CMK (cell line): ENCODE results near the gene NRXN3.
"Not testable (repeated sequence)": the region's sequence is repeated elsewhere in the genome, so short reads cannot be mapped to it uniquely, and the experiment has no call there.

ENCODE experiments used
- DNase-seq: peaks from one replicate; pipeline ENCODE4 v3.0.0-alpha.2; 2010; ENCODE audit warnings: low read depth

NRXN3 gene

GRCh38 chr14:79011091-79011919, 841.1 kb downstream of the NRXN3 start:
- peak; percentile 12 for DNase-seq

GRCh38 chr14:79011920-79012204, 841.7 kb downstream of the NRXN3 start:
- no peak for DNase-seq

- DNase-seq: no peak
Observed at GRCh38 chr14:79016828-79017505, 846.8 kb downstream of the NRXN3 start.

- no peak for DNase-seq
Observed at GRCh38 chr14:79017561-79017960, 847.4 kb downstream of the NRXN3 start.

GRCh38 chr14:79018836-79019235, 848.7 kb downstream of the NRXN3 start:
- no peak for DNase-seq

- DNase-seq: not testable (repeated sequence)
Observed at GRCh38 chr14:79019898-79020297, 849.7 kb downstream of the NRXN3 start.

GRCh38 chr14:79021766-79022165, 851.6 kb downstream of the NRXN3 start:
- no peak for DNase-seq

GRCh38 chr14:79027138-79027537, 857.0 kb downstream of the NRXN3 start:
- no peak for DNase-seq

GRCh38 chr14:79028281-79028680, 858.1 kb downstream of the NRXN3 start:
- no peak for DNase-seq

GRCh38 chr14:79036441-79036840, 866.3 kb downstream of the NRXN3 start:
- no peak for DNase-seq

- DNase-seq: no peak
Observed at GRCh38 chr14:79037106-79037505, 866.9 kb downstream of the NRXN3 start.

GRCh38 chr14:79037593-79037992, 867.4 kb downstream of the NRXN3 start:
- DNase-seq: no peak

- no peak for DNase-seq
Observed at GRCh38 chr14:79040790-79041189, 870.6 kb downstream of the NRXN3 start.

GRCh38 chr14:79043194-79043889, 873.2 kb downstream of the NRXN3 start:
- DNase-seq: no peak

GRCh38 chr14:79044894-79045624, 874.9 kb downstream of the NRXN3 start:
- no peak for DNase-seq

GRCh38 chr14:79050787-79051727, 880.9 kb downstream of the NRXN3 start:
- DNase-seq: no peak

GRCh38 chr14:79051742-79052141, 881.6 kb downstream of the NRXN3 start:
- no peak for DNase-seq

GRCh38 chr14:79056879-79057278, 886.7 kb downstream of the NRXN3 start:
- DNase-seq: no peak

- no peak for DNase-seq
Observed at GRCh38 chr14:79057333-79057732, 887.2 kb downstream of the NRXN3 start.

GRCh38 chr14:79062226-79062625, 892.1 kb downstream of the NRXN3 start:
- DNase-seq: no peak

- no peak for DNase-seq
Observed at GRCh38 chr14:79064214-79064613, 894.0 kb downstream of the NRXN3 start.
